Anterior cingulate cortex (tissue), 58 donors: ENCODE measurements around the gene MZT2A.
"Not testable (repeated sequence)": the region's sequence is repeated elsewhere in the genome, so short reads cannot be mapped to it uniquely, and the experiment has no call there.

Experiments used
- DNase-seq, 58 donors: peaks; one replicate each; lab custom pipeline; 2025; lab: John Stamatoyannopoulos, UW

The MZT2A gene

DNA sequence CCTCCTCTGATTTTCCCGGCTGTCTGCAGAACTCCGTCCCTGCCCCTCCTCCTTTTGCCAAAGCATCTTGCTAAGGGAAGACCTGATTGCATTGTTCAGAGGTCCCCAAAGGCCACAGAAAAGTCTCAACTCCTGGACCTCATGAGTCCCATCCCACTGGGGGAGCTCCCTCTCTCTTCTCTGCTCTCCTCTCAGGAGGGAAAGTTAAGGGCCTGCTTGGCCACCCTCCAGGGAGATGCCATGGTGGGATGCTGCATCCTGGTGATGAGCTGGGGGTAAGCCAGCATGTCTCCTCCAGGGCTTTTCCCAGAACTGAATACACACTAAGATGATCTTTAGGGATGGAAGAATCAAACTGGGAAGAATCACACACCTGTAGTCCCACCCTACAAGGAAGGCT is 18.9 kb downstream of the MZT2A start:
- not testable (repeated sequence) for DNase-seq

DNA sequence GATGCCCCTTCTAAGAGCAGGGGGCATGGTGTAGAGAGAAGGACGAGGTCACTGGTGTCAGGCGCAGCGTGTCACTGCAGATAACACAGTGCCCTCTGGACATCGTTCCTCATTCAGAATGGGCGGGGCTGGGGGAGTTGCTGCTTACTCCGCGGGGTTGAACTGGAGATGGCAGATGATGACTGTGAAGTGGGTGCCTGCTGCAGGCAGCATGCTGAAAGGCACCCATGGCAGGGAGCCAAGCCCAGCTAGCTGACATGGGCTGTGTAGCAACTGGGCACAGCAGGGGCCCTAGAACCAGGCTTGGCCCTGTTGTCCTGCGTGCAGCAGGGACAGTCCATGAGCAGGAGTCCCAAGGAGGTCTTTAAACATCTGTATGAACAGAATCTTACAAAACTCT is 20.6 kb downstream of the MZT2A start:
- DNase-seq = peak in 1 of 58 donors; percentile 9

- DNase-seq = not testable (repeated sequence)
These were observed 21.3 kb downstream of the MZT2A start for GRCh38 chr2:131470944-131471343.

DNA sequence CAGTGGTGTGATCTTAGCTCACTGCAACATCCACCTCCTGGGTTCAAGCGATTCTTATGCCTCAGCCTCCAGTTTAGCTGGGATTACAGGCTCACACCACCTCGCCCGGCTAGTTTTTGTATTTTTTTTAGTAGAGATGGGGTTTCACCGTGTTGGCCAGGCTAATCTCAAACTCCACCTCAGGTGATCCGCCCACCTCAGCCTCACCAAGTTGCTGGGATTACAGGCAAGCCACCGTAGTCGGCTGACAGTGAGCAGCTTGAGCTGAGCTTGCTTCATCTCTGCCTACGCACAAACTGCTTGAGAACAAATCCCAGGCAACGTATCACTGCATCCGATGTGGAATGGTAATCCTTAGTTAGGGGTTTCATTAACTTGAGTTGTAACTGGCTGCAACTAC is 24.5 kb downstream of the MZT2A start:
- DNase-seq = peak in 1 of 58 donors; percentile 8

DNA sequence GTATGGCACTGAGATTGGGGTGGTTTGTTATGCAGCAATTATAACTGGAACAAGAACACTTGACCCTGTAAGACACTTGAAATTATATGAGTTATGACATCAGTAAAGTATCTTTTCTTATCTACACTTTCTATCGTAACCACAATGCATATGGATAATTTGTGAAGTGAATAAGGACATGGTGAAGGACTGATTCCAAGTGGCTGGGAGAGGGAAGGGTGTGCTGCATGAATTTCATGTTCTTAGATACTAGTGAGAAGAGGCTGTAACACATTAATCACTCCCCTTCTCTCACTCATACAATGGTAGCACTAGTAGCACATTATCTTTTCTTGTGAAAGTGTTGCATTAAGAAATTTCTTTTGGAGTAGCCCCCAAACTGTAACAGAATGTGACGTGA is 37.3 kb downstream of the MZT2A start:
- DNase-seq = not testable (repeated sequence)

GRCh38 chr2:131451265-131451949 is 40.8 kb downstream of the MZT2A start:
- DNase-seq = not testable (repeated sequence)

- DNase-seq = not testable (repeated sequence)
These were observed 44.2 kb downstream of the MZT2A start for GRCh38 chr2:131447981-131448380.

GRCh38 chr2:131445896-131446295 is 46.3 kb downstream of the MZT2A start:
- no peak for DNase-seq

DNA sequence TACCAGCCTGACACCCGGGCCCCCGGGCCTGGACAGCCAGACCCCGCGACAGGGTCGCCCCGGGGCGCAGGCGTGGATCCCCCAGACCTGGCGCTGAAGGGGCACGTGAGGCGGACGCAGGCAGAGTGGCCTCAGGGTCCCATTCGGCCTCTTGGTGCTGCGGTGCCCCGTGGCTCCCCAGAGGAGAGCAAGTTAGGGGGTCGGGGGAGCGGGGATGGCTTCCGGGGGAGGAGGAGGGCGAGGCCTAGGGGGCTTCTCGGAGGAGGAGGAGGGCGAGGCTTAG is 46.7 kb downstream of the MZT2A start:
- DNase-seq = not testable (repeated sequence)

GRCh38 chr2:131444736-131445514 is 47.3 kb downstream of the MZT2A start:
- DNase-seq = not testable (repeated sequence)

DNA sequence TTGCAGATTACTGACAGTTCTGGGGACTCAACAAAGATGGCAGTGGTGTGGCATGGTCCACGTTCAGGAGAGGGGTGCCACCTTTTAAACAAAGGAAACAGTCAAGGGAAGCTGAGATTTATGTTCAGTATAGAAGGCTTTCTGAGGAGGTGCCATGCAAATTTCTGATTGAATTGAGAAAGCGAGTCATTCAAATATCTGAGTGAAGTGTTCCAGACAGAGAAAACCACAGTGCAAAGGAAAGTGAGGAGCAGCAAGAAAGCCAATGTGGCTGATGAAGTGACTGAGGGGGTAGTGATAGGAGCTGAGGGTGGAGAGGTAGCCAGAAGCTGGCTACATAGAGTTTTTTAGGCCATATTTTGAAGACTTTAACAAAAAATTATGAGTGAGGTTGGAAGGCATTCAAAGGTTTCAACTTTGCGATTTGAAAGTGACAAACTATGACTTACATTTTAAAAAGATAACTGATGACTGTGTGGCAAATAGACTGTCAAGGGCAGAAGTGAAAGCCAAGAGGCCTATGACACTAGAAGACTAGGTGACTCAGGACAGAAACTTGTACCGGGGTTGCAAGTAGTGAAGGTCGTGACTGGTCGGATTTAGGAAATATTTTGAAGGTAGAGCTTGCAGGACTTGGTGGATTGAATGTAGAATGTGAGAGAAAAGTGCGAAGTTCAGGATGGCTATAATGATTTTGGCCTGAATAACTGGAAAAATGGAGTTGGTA is 51.3 kb downstream of the MZT2A start:
- DNase-seq = not testable (repeated sequence)
